ENCODE data around the gene ZNF827.

The ZNF827 gene

GRCh38 chr4:145883101-145883694, 55.4 kb downstream of the ZNF827 start:
- H3K4me3 ChIP-seq (ENCODE audit: insufficient read depth, low read length, poor library complexity, severe bottlenecking): no peak overlapping the region
- no peak overlapping the region for H3K4me2 ChIP-seq (ENCODE audit: low read depth, low read length, poor library complexity, severe bottlenecking)
- peaks cover 18% of the 10 kb centered on the region for H3K36me3 ChIP-seq (ENCODE audit: low read length)
- H3K9me2 ChIP-seq (replicated peaks; ENCODE audit: insufficient read depth, low read length): no peaks in the 10 kb centered on the region
- H3K79me2 ChIP-seq (ENCODE audit: insufficient read depth, low read length): peaks cover 72% of the 10 kb centered on the region
- no peaks in the 10 kb centered on the region for H3K27me3 ChIP-seq (ENCODE audit: low read length)
- H3K9ac ChIP-seq (ENCODE audit: low read length): no peak overlapping the region
- TF ChIP-seq EZH2phosphoT487 (conservative IDR thresholded peaks at IDR 0.05; ENCODE audit: low read length) (no peak), CTCF (IDR thresholded peaks at IDR 0.05; ENCODE audit: insufficient read depth, low read length, poor library complexity, severe bottlenecking) (no peak)
- no peaks in the 10 kb centered on the region for H3K9me3 ChIP-seq (ENCODE audit: insufficient read depth, low read length)
- H3K27ac ChIP-seq (ENCODE audit: low read depth, low read length): no peak overlapping the region
- peaks cover 4% of the 10 kb centered on the region; the same call in 1 of the 2 replicates for H4K20me1 ChIP-seq (ENCODE audit: low read depth, low read length)
- H3F3A ChIP-seq (ENCODE audit: insufficient read depth): no peaks in the 10 kb centered on the region
- H2AFZ ChIP-seq (ENCODE audit: low read depth, low read length, severe bottlenecking): no peak overlapping the region

- H3K9me2 ChIP-seq (replicated peaks; ENCODE audit: insufficient read depth, low read length): no peaks in the 10 kb centered on the region
- H2AFZ ChIP-seq (ENCODE audit: low read depth, low read length, severe bottlenecking): no peak overlapping the region
- no peak overlapping the region for H3K9ac ChIP-seq (ENCODE audit: low read length)
- no peaks in the 10 kb centered on the region for H3K27me3 ChIP-seq (ENCODE audit: low read length)
- peaks cover 4% of the 10 kb centered on the region; the same call in 1 of the 2 replicates for H4K20me1 ChIP-seq (ENCODE audit: low read depth, low read length)
- H3K27ac ChIP-seq (ENCODE audit: low read depth, low read length): no peak overlapping the region
- H3K4me2 ChIP-seq (ENCODE audit: low read depth, low read length, poor library complexity, severe bottlenecking): no peak overlapping the region
- H3K79me2 ChIP-seq (ENCODE audit: insufficient read depth, low read length): peaks cover 70% of the 10 kb centered on the region
- TF ChIP-seq CTCF (IDR thresholded peaks at IDR 0.05; ENCODE audit: insufficient read depth, low read length, poor library complexity, severe bottlenecking): no peak
- no peak for TF ChIP-seq EZH2phosphoT487 (conservative IDR thresholded peaks at IDR 0.05; ENCODE audit: low read length)
- no peaks in the 10 kb centered on the region for H3F3A ChIP-seq (ENCODE audit: insufficient read depth)
- H3K4me3 ChIP-seq (ENCODE audit: insufficient read depth, low read length, poor library complexity, severe bottlenecking): no peak overlapping the region
- peaks cover 18% of the 10 kb centered on the region for H3K36me3 ChIP-seq (ENCODE audit: low read length)
- no peaks in the 10 kb centered on the region for H3K9me3 ChIP-seq (ENCODE audit: insufficient read depth, low read length)
Observed at GRCh38 chr4:145882604-145883003, 56.0 kb downstream of the ZNF827 start.

GRCh38 chr4:145881989-145882388, 56.6 kb downstream of the ZNF827 start:
- Histone ChIP-seq H3K9me3 (ENCODE audit: insufficient read depth, low read length) (no peaks in the 10 kb centered on the region), H3K4me3 (ENCODE audit: insufficient read depth, low read length, poor library complexity, severe bottlenecking) (no peak overlapping the region), H2AFZ (ENCODE audit: low read depth, low read length, severe bottlenecking) (no peak overlapping the region), H3K9ac (ENCODE audit: low read length) (no peak overlapping the region), H3K27ac (ENCODE audit: low read depth, low read length) (no peak overlapping the region), H3K4me2 (ENCODE audit: low read depth, low read length, poor library complexity, severe bottlenecking) (no peak overlapping the region), H3K27me3 (ENCODE audit: low read length) (no peaks in the 10 kb centered on the region), H3K79me2 (ENCODE audit: insufficient read depth, low read length) (peaks cover 64% of the 10 kb centered on the region), H3K36me3 (ENCODE audit: low read length) (peaks cover 18% of the 10 kb centered on the region), H3K9me2 (replicated peaks; ENCODE audit: insufficient read depth, low read length) (no peaks in the 10 kb centered on the region), H4K20me1 (ENCODE audit: low read depth, low read length) (peaks cover 4% of the 10 kb centered on the region; the same call in 1 of the 2 replicates), H3F3A (ENCODE audit: insufficient read depth) (no peaks in the 10 kb centered on the region)
- TF ChIP-seq CTCF (IDR thresholded peaks at IDR 0.05; ENCODE audit: insufficient read depth, low read length, poor library complexity, severe bottlenecking) (no peak), EZH2phosphoT487 (conservative IDR thresholded peaks at IDR 0.05; ENCODE audit: low read length) (no peak)
